HG03469 (cell line): ENCODE data around the gene CPLX3.

Experiments
- ATAC-seq: cut with Tn5 transposase; IDR thresholded peaks from one replicate; pipeline ENCODE4 v1.9.1; 2021; ENCODE audit warnings: mild to moderate bottlenecking, moderate library complexity, moderate number of reproducible peaks; ENCODE audit not compliant: unreplicated experiment

Gene CPLX3

DNA sequence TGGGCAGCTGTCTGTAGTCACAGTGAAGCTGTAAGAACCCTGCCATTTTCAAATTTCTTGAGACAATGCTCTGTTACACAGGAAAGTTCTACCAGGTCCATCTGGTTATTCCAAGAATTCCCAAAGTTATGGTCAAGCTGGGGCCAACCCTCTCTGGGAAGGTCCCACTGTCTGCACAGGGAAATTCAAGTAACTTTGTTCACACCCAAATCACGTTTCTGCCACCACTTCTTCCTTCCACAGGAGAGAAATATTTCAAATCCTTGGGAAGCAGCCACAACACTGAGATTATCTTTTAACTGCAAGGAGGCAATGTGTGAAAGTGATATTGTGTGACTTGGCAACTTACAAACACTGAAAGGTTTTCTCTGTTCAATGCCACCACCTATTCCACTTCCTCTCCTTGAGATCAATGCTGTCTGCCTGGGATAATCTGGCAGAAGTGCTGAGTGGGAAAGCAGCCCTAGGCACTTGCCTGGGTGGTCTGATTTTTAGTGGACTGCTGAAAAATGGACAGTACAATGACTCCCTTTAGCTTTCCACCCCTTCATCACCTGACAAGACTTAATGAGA, 41.1 kb downstream of the CPLX3 start:
- no peak for ATAC-seq

DNA sequence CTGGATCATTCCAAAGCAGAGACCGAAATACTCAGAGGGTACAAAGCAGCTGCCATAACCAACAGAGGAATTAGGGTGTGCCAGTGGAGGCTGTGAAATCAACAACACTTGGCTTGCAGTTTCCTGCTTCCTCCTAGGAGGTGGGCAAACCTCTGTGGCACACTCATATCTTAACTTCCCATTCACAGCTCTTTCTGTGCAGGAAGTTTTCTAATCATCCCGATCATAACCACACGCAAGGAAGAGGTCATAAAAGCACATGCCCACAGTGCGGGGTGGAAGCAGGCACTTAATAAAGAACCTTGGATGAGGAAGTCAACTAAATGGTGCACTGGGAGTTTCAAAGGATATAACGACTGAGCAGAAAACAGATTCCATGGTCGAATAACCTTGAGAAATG, 41.6 kb downstream of the CPLX3 start:
- ATAC-seq, result no peak

DNA sequence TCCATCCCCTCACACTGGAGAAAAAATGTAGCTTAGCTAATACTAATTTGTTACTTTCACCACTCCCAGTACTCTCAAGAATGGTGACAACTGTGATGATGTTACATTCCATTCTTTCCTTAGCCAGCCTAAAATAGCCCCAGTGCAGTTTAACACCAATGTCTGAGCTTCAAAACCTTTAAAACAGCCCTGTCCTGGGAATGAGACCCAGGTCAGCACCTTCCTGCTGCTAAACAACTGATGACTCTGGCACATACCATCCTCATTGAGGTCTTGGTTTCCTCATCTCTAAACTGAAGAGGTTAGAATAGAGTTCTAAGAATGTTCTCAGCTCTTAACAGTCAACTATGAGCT, 42.9 kb downstream of the CPLX3 start:
- ATAC-seq, result no peak

DNA sequence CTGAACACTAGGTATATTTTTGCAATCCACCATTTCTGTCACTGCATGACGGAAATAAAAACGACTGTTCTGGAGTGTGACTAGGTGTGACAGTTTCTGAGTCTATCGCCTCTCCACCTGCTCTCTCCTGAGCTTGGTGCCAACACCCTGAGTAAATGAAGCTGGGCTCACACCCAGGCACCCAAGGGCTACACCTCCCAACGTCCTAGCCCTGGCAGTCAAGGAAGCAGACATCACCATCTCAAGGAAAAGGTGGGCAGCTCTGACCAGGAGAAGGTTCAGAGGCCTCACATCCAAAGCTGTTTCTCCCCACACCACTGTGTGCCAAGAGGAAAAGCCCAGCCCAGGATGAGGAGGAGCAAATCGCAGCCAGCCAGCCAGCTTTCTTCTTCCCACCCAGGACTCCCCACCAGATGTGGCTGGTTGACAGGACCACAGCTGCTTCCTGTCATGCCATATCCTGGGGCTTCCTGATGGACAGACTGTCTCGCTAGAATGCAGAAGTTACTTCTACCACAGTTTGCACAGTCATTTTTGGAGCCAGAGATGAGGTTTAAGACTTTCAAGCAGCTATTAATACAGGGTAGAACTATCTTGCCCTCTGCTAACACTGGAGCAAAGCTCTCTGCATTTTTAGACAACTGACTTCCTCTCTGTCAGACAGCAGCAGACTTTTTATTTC, 43.4 kb downstream of the CPLX3 start:
- peak; percentile 32 for ATAC-seq

DNA sequence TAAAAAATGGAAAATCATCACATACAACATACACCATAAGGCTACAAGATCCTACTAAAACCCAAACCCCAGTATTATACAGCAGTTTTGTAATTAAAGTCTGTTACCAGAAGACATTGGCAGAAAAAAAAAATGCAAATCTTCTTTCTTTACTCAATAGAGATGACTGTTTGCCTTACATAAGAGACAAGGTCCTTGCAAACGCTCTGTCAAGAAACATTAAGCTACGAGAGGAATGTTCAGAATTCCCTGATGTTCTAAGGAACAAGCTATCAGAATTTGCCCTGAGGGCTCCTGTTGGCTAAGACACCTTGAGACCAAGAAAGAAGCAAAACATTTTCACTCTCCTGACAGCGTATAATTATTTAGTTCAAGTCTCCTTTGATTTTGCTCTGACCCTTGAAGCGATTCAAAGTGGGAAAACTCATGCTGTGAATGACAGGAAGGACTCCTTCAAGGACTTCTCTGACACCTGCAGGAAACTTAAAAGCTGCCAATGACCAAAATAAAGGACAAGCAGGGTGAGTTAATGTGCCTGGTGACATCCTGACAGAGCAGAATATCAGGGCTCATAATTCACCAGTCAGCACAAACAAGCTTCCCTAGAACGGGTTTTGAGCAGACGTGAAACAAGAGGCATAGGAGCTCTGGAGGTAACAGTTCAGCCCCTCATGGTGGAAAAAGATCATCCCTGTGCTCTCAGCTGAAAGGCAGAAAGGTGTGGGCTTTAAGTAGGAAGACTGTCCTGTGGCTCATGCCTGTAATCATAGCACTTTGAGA, 44.2 kb downstream of the CPLX3 start:
- no peak for ATAC-seq

DNA sequence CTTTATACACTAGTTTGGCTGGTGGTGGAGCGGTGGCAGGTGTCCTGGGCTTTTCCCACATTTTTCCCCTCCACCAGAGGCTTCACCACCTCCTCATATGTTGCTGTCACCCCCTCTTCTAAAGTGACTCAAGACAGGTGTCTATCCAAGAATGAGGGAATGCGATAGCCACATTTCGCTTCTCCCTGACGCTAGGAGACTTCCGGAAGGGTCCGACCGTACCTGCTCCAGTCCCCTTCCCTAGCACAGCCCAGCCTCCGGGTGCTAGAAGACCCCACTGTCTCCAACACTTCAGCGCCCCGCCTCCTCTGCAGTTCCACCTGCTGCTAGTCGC, 46.2 kb downstream of the CPLX3 start:
- ATAC-seq, result no peak

DNA sequence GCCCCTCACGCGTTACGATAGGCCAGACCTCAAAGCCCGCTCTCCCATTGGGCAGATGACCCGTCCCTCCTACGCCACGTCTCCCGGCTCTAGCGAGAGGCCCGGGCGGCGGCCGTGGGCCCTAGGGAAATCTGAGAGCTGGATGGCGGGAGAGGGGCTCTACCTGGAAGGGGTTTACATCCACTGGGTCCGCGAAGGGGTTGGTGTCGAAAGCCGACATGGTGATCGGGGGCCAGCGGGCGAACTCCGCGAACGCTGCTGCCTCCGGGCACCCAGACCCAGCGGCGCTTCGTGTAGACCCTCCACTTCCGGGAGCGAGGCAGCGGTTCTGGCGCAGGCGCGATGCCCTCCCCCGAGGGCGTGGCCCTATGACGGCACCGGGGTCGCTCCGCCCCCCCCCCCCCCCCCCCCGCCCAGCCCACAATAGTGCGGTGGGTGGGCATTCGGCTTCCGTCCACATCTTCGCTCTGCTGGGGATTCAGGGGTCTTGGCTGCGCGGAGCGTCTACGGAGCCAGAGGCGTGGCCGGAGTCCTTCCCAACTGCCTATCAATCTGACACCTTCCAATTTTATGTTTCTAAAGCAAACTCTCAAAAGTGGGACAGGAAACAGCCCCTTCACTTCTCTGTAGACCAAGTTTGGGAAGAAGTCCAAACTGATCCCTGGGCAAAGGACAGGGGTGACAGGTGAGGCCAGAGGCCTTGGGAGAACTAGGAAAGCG, 46.8 kb downstream of the CPLX3 start, which contains the start of gene SCAMP2:
Gene SCAMP2 (minus strand): TSS at position 330 of the 720 bp plus-strand sequence. CDS start 110 bp downstream, at position 220.
- peak; percentile 66 for ATAC-seq

DNA sequence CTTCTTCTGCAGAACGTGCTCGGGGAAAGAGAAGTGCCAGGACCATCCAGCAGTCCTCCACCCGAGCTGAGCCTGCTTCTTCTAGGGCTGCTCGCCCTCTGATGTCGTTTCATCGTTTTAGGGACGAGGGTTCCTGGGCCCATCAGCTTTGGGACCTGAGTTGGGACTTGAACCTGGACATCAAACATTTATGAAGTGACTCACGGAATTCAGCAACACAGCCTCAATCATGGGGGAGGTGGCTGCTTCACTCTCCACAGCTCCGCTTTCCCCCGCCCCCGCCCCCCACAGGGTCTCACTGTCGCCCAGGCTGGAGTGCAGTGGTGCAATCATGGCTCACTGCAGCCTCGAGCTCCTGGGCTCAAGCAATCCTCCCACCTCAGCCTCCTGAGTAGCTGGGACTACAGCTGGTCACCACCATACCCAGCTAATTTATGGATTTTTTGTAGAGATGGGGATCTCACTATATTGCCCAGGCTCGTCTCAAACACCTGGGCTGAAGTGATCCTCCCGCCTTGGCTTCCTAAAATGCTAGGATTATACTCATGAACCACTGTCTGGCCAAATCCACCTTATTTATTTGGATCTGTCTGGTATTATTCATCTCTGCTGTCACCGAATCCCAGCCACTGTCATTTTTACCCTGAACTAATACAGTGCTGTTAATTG, 47.5 kb downstream of the CPLX3 start:
- ATAC-seq, result no peak

DNA sequence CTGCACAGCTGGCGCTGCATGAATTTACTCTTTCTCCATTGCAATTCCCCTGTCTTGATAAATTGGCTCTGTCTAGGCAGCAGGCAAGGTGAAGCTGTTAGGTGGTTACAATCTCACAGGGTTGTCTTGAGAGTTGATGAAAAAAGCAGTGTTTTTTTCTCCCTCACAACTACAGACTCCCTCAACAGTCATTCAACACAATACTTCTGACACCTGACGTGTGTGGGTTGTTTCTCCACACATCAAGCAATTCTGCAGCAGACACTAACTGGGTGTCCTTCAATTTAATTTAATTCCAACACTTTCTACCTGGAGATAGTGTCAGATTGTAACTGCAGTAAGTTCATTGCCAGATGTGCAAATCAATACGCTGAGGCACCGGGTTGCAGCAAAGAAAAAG, 51.8 kb downstream of the CPLX3 start:
- ATAC-seq, result no peak
